Endothelial cell of umbilical vein (primary cell): ENCODE measurements around the gene AGPAT1. TPM values are rescaled to one million over a fixed set of nuclear protein-coding genes. Genes with fewer than 3 reads are reported as not detected.

Source experiments
- BruUV-seq: library from RNA; stranded (reverse); fragments of 400-500 nt; replicated peaks from 2 replicates; lab custom pipeline; 2021; lab: Mats Ljungman, UMichigan
- CTCF ChIA-PET: fragments of 300-600, 350-600 bp; sonication (Branson Sonifier 250); formaldehyde crosslinking; loops from one replicate; lab custom pipeline; 2021; ENCODE audit warnings: antibody characterized with exemption, inconsistent platforms; lab: Charles Lee
- POLR2A ChIA-PET: fragments of 300-600, 350-600 bp; sonication (Branson Sonifier 250); formaldehyde crosslinking; loops from one replicate; lab custom pipeline; 2021; ENCODE audit warnings: antibody characterized with exemption, inconsistent platforms; lab: Charles Lee
- DNase-seq: peaks from one replicate; pipeline ENCODE4 v3.0.0-alpha.2; 2011; ENCODE audit warnings: low read depth, low spot score
- FAIRE-seq: peaks from 2 replicates; lab custom pipeline; 2011; peaks lifted over from hg19 to GRCh38; lab: Jason Lieb, UNC
- H2AFZ ChIP-seq: 2 replicates; pipeline ENCODE4 v1.6.0; 2012; ENCODE audit warnings: low read depth, low read length, control low read depth, inconsistent platforms
- H3K27ac ChIP-seq: 2 replicates; pipeline ENCODE4 v1.5.1; 2011; ENCODE audit warnings: low read depth, mild to moderate bottlenecking, control low read depth, low read length, moderate library complexity; ENCODE audit not compliant: insufficient read depth
- H3K27me3 ChIP-seq, 2 experiments: 2 replicates each; pipeline versions ENCODE4 v1.6.0 to v1.6.1; 2011; ENCODE audit warnings: low read length in 2 of 2, mixed read lengths in 1 of 2; ENCODE audit not compliant: control insufficient read depth in 2 of 2, insufficient read depth in 2 of 2
- H3K36me3 ChIP-seq, 2 experiments: 2 replicates in 1 of 2; 3 replicates in 1 of 2; pipeline ENCODE4 v1.5.1; 2011; ENCODE audit warnings: low read length in 2 of 2, mild to moderate bottlenecking in 1 of 2, moderate library complexity in 1 of 2; ENCODE audit not compliant: control insufficient read depth in 2 of 2, insufficient read depth in 2 of 2; ENCODE audit errors: extremely low read depth in 1 of 2
- H3K4me1 ChIP-seq: 3 replicates; pipeline ENCODE4 v1.5.1; 2011; ENCODE audit warnings: mild to moderate bottlenecking, low read length; ENCODE audit not compliant: control insufficient read depth, insufficient read depth; ENCODE audit errors: extremely low read depth
- H3K4me2 ChIP-seq: 2 replicates; pipeline ENCODE4 v1.6.1; 2011; ENCODE audit warnings: low read length, control low read depth, mixed read lengths; ENCODE audit not compliant: insufficient read depth
- H3K4me3 ChIP-seq, 3 experiments: fragments of 200-600 bp in 1 of 3; sonication (generic), shearing (Covaris generic) in 1 of 3; replicated peaks in 1 of 3; 2 replicates each; pipeline ENCODE4 v1.5.1; 2011 to 2016; ENCODE audit warnings: control low read depth in 3 of 3, low read length in 3 of 3, mild to moderate bottlenecking in 2 of 3, inconsistent platforms in 1 of 3, low read depth in 1 of 3, moderate library complexity in 1 of 3; ENCODE audit not compliant: insufficient read depth in 1 of 3
- H3K79me2 ChIP-seq: 2 replicates; pipeline ENCODE4 v1.6.0; 2012; ENCODE audit warnings: low read length, inconsistent platforms; ENCODE audit not compliant: control insufficient read depth, insufficient read depth
- H3K9ac ChIP-seq: replicated peaks from 2 replicates; pipeline ENCODE3; 2011; ENCODE audit warnings: low read length, control low read depth; ENCODE audit not compliant: insufficient read depth; ENCODE audit errors: extremely low read depth
- H3K9me1 ChIP-seq: replicated peaks from 3 replicates; pipeline ENCODE4 v1.6.0; 2011; ENCODE audit warnings: mild to moderate bottlenecking, low read length; ENCODE audit not compliant: control insufficient read depth, insufficient read depth; ENCODE audit errors: extremely low read depth
- H3K9me3 ChIP-seq: replicated peaks from 2 replicates; pipeline ENCODE4 v1.5.1; 2012; ENCODE audit warnings: low read length, inconsistent platforms; ENCODE audit not compliant: control insufficient read depth, insufficient read depth
- H4K20me1 ChIP-seq: replicated peaks from 2 replicates; pipeline ENCODE3; 2011; ENCODE audit warnings: mild to moderate bottlenecking, low read length; ENCODE audit not compliant: control insufficient read depth, insufficient read depth; ENCODE audit errors: extremely low read depth
- CTCF ChIP-seq, 2 donors: IDR thresholded peaks; 1 replicate in 1 of 2; 2 replicates in 1 of 2; pipeline ENCODE4 v1.5.1; 2011; ENCODE audit warnings: low read length in 2 of 2, mild to moderate bottlenecking in 2 of 2, moderate library complexity in 2 of 2, control low read depth in 1 of 2, inconsistent platforms in 1 of 2, low read depth in 1 of 2; ENCODE audit not compliant: insufficient read depth in 1 of 2; ENCODE audit errors: extremely low read depth in 1 of 2
- EZH2 ChIP-seq: IDR thresholded peaks from 2 replicates; pipeline ENCODE4 v1.6.1; 2012; ENCODE audit warnings: borderline replicate concordance, low read depth, mild to moderate bottlenecking, moderate library complexity, low read length, inconsistent platforms; ENCODE audit not compliant: severe bottlenecking
- FOS ChIP-seq: IDR thresholded peaks from 2 replicates; pipeline ENCODE4 v1.6.1; 2011; ENCODE audit warnings: mild to moderate bottlenecking, low read length, moderate library complexity, borderline replicate concordance; ENCODE audit not compliant: insufficient read depth
- GATA2 ChIP-seq: IDR thresholded peaks from 2 replicates; pipeline ENCODE4 v1.7.0; 2011; ENCODE audit warnings: low read depth, mild to moderate bottlenecking, moderate library complexity, mixed read lengths, low read length; ENCODE audit not compliant: insufficient read length, insufficient read depth
- JUN ChIP-seq: IDR thresholded peaks from 2 replicates; pipeline ENCODE4 v1.6.1; 2011; ENCODE audit warnings: borderline replicate concordance, low read depth; ENCODE audit not compliant: insufficient read length, insufficient read depth
- MYC ChIP-seq: IDR thresholded peaks from one replicate; pipeline ENCODE4 v1.6.1; 2011; ENCODE audit warnings: mild to moderate bottlenecking, low read depth, low read length
- POLR2A ChIP-seq: IDR thresholded peaks from 2 replicates; pipeline ENCODE4 v1.6.1; 2012; ENCODE audit warnings: low read depth, mild to moderate bottlenecking, control low read depth, low read length
- POLR2AphosphoS5 ChIP-seq: IDR thresholded peaks from 2 replicates; pipeline ENCODE4 v1.6.1; 2012; ENCODE audit warnings: low read depth, mild to moderate bottlenecking, control low read depth, low read length, moderate library complexity; ENCODE audit not compliant: insufficient read depth
- dilution Hi-C: fragments of 300-500 bp; cut with MboI; formaldehyde crosslinking; loops from one replicate; pipeline ENCODE4 v1.15.0; 2019; ENCODE audit warnings: low sequenced_read_pairs; ENCODE audit not compliant: extremely low pct_ligation_motif_present
- intact Hi-C: fragments of 100-400 bp; cut with micrococcal nuclease; formaldehyde crosslinking; loops from one replicate; pipeline ENCODE4 v1.10.0; 2022
- polyA plus RNA-seq, 4 experiments: library from polyadenylated mRNA; depleted of rRNA in 3 of 4; stranded (reverse) in 3 of 4; unstranded in 1 of 4; fragments of >200 nt; gene quantifications; 2 replicates each; pipeline versions ENCODE4 v1.2.1 to v1.2.3, GENCODE V29; 2011 to 2012; ENCODE audit warnings: missing spikeins in 1 of 4
- total RNA-seq: library from RNA; stranded (reverse); gene quantifications from 2 replicates; pipeline ENCODE4 v1.2.3, GENCODE V29; 2021
- TF ChIP-seq, protein P1 (sequence below): IDR thresholded peaks from 2 replicates; pipeline ENCODE4 v1.6.1; 2011; ENCODE audit not compliant: insufficient read depth, insufficient read length

AGPAT1 gene
- total and polyA plus RNA-seq, 2 donors (not counting 3 experiments of a cell fraction or from before 2014, with no cell fraction given), result 38.4 to 132 TPM

GRCh38 chr6:32189742-32190053 is 13.8 kb upstream of the AGPAT1 start:
- Histone ChIP-seq H3K4me3 (peak overlapping the region; percentile 32 to 83 (median 73)), H3K4me2 (peak overlapping the region; percentile 89), H3K36me3 (peaks cover 0 to 16% of the 10 kb centered on the region in 2 experiments), H3K4me1 (peaks cover 42% of the 10 kb centered on the region), H3K27ac (peak overlapping the region; percentile 51), H3K79me2 (peaks cover 23% of the 10 kb centered on the region), H3K27me3 (no peaks in the 10 kb centered on the region), H2AFZ (no peak overlapping the region), H3K9me1 (no peaks in the 10 kb centered on the region), H4K20me1 (no peaks in the 10 kb centered on the region), H3K9ac (peak overlapping the region; percentile 66), H3K9me3 (no peaks in the 10 kb centered on the region)
- ChIA-PET POLR2A (interaction anchor here (1.0 kb wide), 1 partner anchor 12 kb away, joined by 5 read pairs; no protein-coding TSS in a partner anchor), CTCF (interaction anchor here (1.0 to 1.8 kb wide), 3 partner anchors 12 to 62 kb away, joined by 3 to 6 read pairs (median 3); partner anchors contain the start of genes ATF6B and FKBPL)
- dilution Hi-C loops, result no loop called here
- TF ChIP-seq CTCF (IDR thresholded peaks at IDR 0.05; ENCODE audit: extremely low read depth in 1 of 2, insufficient read depth in 1 of 2, low read depth in 1 of 2, low read length in 2 of 2) (no peak), POLR2A (no peak), MYC (no peak), GATA2 (no peak), FOS (no peak), JUN (no peak), POLR2AphosphoS5 (no peak), EZH2 (no peak)
- TF ChIP-seq, protein P1, sequence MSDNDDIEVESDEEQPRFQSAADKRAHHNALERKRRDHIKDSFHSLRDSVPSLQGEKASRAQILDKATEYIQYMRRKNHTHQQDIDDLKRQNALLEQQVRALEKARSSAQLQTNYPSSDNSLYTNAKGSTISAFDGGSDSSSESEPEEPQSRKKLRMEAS, result no peak
- intact Hi-C loops, result loop anchor here (1.0 to 10.0 kb wide), 4 partner anchors 11 to 525 kb away; partner anchors contain the start of genes ATF6B, C6orf47, CSNK2B and GPANK1
- no peak for DNase-seq
- no peak for FAIRE-seq
- no TSS peak for BruUV-seq
